Activated T-cell treated with anti-CD3 and anti-CD28 coated beads for 4 hours (primary cell): ENCODE data around the gene PSMG3.

Source experiments
- DNase-seq: peaks from one replicate; pipeline ENCODE4 v3.0.0-alpha.2; 2020

The PSMG3 gene

GRCh38 chr7:1578513-1578912, 8.7 kb upstream of the PSMG3 start:
- DNase-seq: no peak

- no peak for DNase-seq
Measured at GRCh38 chr7:1576521-1577253, 6.9 kb upstream of the PSMG3 start.

GRCh38 chr7:1575809-1576208, 6.0 kb upstream of the PSMG3 start:
- no peak for DNase-seq

GRCh38 chr7:1572111-1572822, 2.4 kb upstream of the PSMG3 start:
- no peak for DNase-seq

- DNase-seq: no peak
Measured at GRCh38 chr7:1569440-1569832, 396 bp downstream of the PSMG3 start.

- DNase-seq: no peak
Measured at GRCh38 chr7:1569016-1569415, 816 bp downstream of the PSMG3 start.

GRCh38 chr7:1567896-1568510, 1.8 kb downstream of the PSMG3 start:
- no peak for DNase-seq

GRCh38 chr7:1567049-1567771, 2.6 kb downstream of the PSMG3 start:
- no peak for DNase-seq

GRCh38 chr7:1566687-1567048, 3.2 kb downstream of the PSMG3 start:
- no peak for DNase-seq

- no peak for DNase-seq
Measured at GRCh38 chr7:1564603-1565022, 5.2 kb downstream of the PSMG3 start.

GRCh38 chr7:1563981-1564602, 5.7 kb downstream of the PSMG3 start:
- DNase-seq: no peak

GRCh38 chr7:1562597-1563051, 7.2 kb downstream of the PSMG3 start:
- no peak for DNase-seq

GRCh38 chr7:1562116-1562515, 7.7 kb downstream of the PSMG3 start:
- no peak for DNase-seq

- no peak for DNase-seq
Measured at GRCh38 chr7:1561036-1561940, 8.5 kb downstream of the PSMG3 start.

GRCh38 chr7:1560620-1561031, 9.2 kb downstream of the PSMG3 start:
- no peak for DNase-seq

GRCh38 chr7:1559626-1560590, 9.9 kb downstream of the PSMG3 start:
- no peak for DNase-seq

- no peak for DNase-seq
Measured at GRCh38 chr7:1558841-1559625, 10.8 kb downstream of the PSMG3 start.

- DNase-seq: no peak
Measured at GRCh38 chr7:1558181-1558811, 11.5 kb downstream of the PSMG3 start.

- DNase-seq: no peak
Measured at GRCh38 chr7:1557771-1558170, 12.1 kb downstream of the PSMG3 start.
